Breast epithelium (tissue), 4 donors: Measurements from ENCODE around the gene ACACA. TPM values are rescaled to one million over a fixed set of nuclear protein-coding genes. Genes with fewer than 3 reads are reported as not detected.

Experiments
- DNase-seq, 2 donors: peaks; one replicate each; pipeline ENCODE4 v3.0.0-alpha.2; 2019; ENCODE audit warnings: low spot score in 2 of 2
- H3K27ac ChIP-seq, 2 donors: fragments of 200-600 bp; sonication (generic) in 1 of 2; one replicate each; pipeline ENCODE4 v1.5.1; 2016 to 2019; ENCODE audit warnings: mild to moderate bottlenecking in 1 of 2
- H3K27me3 ChIP-seq, 2 donors: fragments of 200-600 bp; sonication (generic) in 1 of 2; one replicate each; pipeline versions ENCODE4 v1.5.1 to v1.6.0; 2017 to 2019; ENCODE audit warnings: control low read depth in 1 of 2, mild to moderate bottlenecking in 1 of 2
- H3K36me3 ChIP-seq: fragments of 200-600 bp; one replicate; pipeline ENCODE4 v1.5.1; 2019
- H3K4me1 ChIP-seq, 2 donors: fragments of 200-600 bp; sonication (generic); one replicate each; pipeline ENCODE4 v1.5.1; 2016 to 2019; ENCODE audit warnings: control low read depth in 1 of 2
- H3K4me3 ChIP-seq, 3 donors: fragments of 200-600 bp; sonication (generic); 1 replicate in 2 of 3; 2 replicates in 1 of 3; pipeline ENCODE4 v1.5.1; 2016 to 2019; ENCODE audit warnings: mild to moderate bottlenecking in 3 of 3, moderate library complexity in 2 of 3
- H3K9me3 ChIP-seq, 2 donors: fragments of 200-600 bp; sonication (generic) in 1 of 2; one replicate each; pipeline ENCODE4 v1.5.1; 2016 to 2019; ENCODE audit warnings: control low read depth in 1 of 2
- POLR2A ChIP-seq: fragments of 450-650 bp; IDR thresholded peaks from one replicate; pipeline ENCODE4 v1.6.1; 2016; ENCODE audit warnings: antibody characterized with exemption, mild to moderate bottlenecking, moderate library complexity
- POLR2AphosphoS5 ChIP-seq, 3 donors: sonication (generic); formaldehyde crosslinking; IDR thresholded peaks; one replicate each; pipeline ENCODE4 v1.6.1; 2017; ENCODE audit warnings: antibody characterized with exemption in 3 of 3
- intact Hi-C: fragments of 100-400 bp; cut with DNase I; formaldehyde crosslinking; loops from one replicate; pipeline ENCODE4 v1.15.1; 2023; ENCODE audit warnings: low total_unique reads
- total RNA-seq, 3 donors: library from RNA; depleted of rRNA; stranded (reverse); fragments of >200 nt; gene quantifications; one replicate each; pipeline ENCODE4 v1.1.0, GENCODE V29; 2016
- TF ChIP-seq, protein P1 (sequence below), 3 donors: fragments of 450-650 bp; IDR thresholded peaks; one replicate each; pipeline ENCODE4 v1.5.1; 2016 to 2017; ENCODE audit warnings: antibody characterized with exemption in 3 of 3, mild to moderate bottlenecking in 3 of 3, moderate library complexity in 3 of 3

Gene ACACA
- total RNA-seq, 3 donors from 2014 or later: 32.8 to 46.5 (median 36.1) TPM

DNA sequence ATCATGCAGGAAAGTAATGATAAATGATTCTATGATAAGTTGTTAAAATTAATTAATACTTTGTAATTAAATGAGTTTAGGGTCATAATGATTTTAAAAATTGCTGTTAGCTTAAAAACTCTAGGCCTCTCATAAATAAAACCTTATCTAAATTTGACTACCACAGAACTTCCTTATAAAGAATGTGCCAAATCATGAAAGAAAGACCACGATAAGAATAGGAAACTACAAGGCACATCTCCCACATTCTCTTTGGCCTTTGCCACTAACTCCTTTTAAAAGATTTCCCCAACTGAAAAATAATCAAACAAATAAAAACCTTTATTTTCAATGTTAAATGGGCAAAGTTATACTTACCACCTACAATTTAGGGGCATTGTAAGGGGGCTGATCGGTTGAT lies 195.5 kb downstream of the ACACA start:
- no peak for DNase-seq

DNA sequence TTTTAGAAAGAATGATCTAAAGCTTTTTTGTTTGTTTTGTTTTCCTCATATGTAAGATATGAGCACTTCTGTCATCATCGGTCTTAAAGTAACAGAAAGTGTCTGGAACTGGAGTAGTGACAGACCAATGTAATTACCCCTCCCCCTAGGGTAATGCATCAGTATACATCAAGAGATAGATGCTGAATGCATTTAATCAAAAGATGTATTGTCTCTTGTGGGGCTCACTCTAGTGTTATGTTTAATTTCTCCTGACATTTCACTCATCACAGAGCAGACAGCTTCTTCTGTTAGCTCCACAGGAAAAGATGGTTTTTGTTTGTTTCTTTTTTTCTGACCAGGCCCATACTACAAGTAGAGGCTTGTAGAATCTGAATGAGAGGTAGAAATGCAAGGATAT lies 199.5 kb downstream of the ACACA start:
- Histone ChIP-seq H3K4me1 (no peaks in the 10 kb centered on the region), H3K36me3 (no peaks in the 10 kb centered on the region), H3K27ac (no peak overlapping the region), H3K27me3 (no peaks in the 10 kb centered on the region), H3K4me3 (no peak overlapping the region), H3K9me3 (no peaks in the 10 kb centered on the region)
- TF ChIP-seq POLR2A (no peak), POLR2AphosphoS5 (IDR thresholded peaks at IDR 0.05) (no peak)
- TF ChIP-seq, protein P1, sequence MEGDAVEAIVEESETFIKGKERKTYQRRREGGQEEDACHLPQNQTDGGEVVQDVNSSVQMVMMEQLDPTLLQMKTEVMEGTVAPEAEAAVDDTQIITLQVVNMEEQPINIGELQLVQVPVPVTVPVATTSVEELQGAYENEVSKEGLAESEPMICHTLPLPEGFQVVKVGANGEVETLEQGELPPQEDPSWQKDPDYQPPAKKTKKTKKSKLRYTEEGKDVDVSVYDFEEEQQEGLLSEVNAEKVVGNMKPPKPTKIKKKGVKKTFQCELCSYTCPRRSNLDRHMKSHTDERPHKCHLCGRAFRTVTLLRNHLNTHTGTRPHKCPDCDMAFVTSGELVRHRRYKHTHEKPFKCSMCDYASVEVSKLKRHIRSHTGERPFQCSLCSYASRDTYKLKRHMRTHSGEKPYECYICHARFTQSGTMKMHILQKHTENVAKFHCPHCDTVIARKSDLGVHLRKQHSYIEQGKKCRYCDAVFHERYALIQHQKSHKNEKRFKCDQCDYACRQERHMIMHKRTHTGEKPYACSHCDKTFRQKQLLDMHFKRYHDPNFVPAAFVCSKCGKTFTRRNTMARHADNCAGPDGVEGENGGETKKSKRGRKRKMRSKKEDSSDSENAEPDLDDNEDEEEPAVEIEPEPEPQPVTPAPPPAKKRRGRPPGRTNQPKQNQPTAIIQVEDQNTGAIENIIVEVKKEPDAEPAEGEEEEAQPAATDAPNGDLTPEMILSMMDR (IDR thresholded peaks at IDR 0.05): no peak
- no peak for DNase-seq
- intact Hi-C loops: no loop called here

More for the DNA sequence above, 195.5 kb downstream of the ACACA start:
- H3K4me1 ChIP-seq: no peaks in the 10 kb centered on the region
- no peaks in the 10 kb centered on the region for H3K36me3 ChIP-seq
- H3K9me3 ChIP-seq: no peaks in the 10 kb centered on the region
- H3K27ac ChIP-seq: no peak overlapping the region
- no peak for TF ChIP-seq POLR2A
- no peak for TF ChIP-seq POLR2AphosphoS5 (IDR thresholded peaks at IDR 0.05)
- TF ChIP-seq, protein P1 (IDR thresholded peaks at IDR 0.05): no peak
- no peaks in the 10 kb centered on the region for H3K27me3 ChIP-seq
- H3K4me3 ChIP-seq: no peak overlapping the region
- intact Hi-C loops: no loop called here

DNA sequence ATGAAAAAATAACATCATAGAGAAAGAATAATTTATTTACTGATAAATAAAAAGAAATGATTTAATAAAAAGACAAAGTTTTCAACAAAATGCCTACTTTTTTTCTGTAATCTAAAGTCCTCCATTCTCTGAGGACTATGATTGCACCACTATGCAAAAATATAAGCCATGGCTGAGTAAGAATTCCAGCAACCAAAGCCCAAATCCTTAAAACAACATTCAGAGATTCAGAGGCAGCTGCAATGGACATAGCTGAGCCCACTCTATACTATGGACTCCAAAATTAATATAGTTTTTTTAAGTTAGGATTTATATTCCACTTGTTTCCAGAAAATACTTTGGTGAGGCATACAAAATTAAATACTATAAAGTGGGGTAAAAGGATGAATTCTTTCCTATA lies 200.3 kb downstream of the ACACA start:
- no peaks in the 10 kb centered on the region for H3K9me3 ChIP-seq
- no peaks in the 10 kb centered on the region for H3K4me1 ChIP-seq
- no peak overlapping the region for H3K4me3 ChIP-seq
- no peak for TF ChIP-seq POLR2AphosphoS5 (IDR thresholded peaks at IDR 0.05)
- TF ChIP-seq, protein P1 (IDR thresholded peaks at IDR 0.05): no peak
- TF ChIP-seq POLR2A: no peak
- H3K36me3 ChIP-seq: no peaks in the 10 kb centered on the region
- no peak overlapping the region for H3K27ac ChIP-seq
- intact Hi-C loops: no loop called here
- DNase-seq: no peak
- H3K27me3 ChIP-seq: no peaks in the 10 kb centered on the region

DNA sequence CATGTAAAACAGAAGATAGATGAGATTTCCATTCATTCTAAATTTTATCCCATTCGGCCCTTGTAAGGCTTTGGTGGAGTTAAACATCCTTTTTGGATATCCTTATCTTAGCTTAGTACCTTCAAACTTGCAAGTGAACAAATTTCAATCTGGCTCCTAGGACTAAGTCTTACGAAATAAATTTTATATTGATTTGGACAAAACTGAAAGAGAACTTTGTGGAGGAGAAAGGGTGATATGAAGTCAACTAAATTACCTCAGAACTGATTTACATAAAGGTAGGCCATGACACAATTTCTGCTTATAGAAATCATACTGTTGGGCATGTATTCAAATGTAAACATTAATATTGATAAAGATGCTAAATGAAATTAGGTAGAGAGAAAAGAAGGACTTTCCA lies 206.1 kb downstream of the ACACA start:
- no peak for TF ChIP-seq POLR2A
- no peak for TF ChIP-seq POLR2AphosphoS5 (IDR thresholded peaks at IDR 0.05)
- TF ChIP-seq, protein P1 (IDR thresholded peaks at IDR 0.05): no peak
- Histone ChIP-seq H3K36me3 (no peaks in the 10 kb centered on the region), H3K9me3 (no peaks in the 10 kb centered on the region), H3K4me1 (no peaks in the 10 kb centered on the region), H3K27ac (no peak overlapping the region), H3K4me3 (no peak overlapping the region), H3K27me3 (no peaks in the 10 kb centered on the region)
- intact Hi-C loops: no loop called here
- DNase-seq: no peak

DNA sequence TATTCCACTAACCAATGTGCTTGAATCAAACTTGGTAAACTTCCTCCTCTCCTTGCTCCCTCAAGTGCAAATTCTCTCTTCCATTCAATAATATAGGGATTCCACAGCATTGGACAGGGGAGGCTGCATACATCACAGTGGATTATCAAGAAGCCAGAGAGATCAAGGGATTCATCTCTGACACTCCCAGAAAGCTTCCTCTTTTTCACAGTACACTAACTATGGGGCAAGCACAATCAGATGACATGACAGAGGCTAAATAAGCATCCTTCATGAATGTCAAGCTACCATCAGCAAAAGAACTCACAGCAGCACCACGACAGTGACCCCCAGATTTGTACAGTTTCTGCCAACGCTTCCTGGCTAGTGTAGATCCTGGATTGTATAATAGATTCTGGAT lies 209.3 kb downstream of the ACACA start:
- Histone ChIP-seq H3K36me3 (no peaks in the 10 kb centered on the region), H3K4me1 (no peaks in the 10 kb centered on the region), H3K27me3 (no peaks in the 10 kb centered on the region), H3K27ac (no peak overlapping the region), H3K4me3 (no peak overlapping the region), H3K9me3 (no peaks in the 10 kb centered on the region)
- intact Hi-C loops: no loop called here
- TF ChIP-seq POLR2A: no peak
- TF ChIP-seq, protein P1 (IDR thresholded peaks at IDR 0.05): no peak
- DNase-seq: no peak
